Calu3 (cell line): ENCODE measurements around the gene NLGN1. TPM values are rescaled to one million over a fixed set of nuclear protein-coding genes. Genes with fewer than 3 reads are reported as not detected.

ENCODE experiments used
- BruUV-seq: library from RNA; stranded (reverse); fragments of 400-500 nt; replicated peaks from 2 replicates; lab custom pipeline; 2021; lab: Mats Ljungman, UMichigan
- CTCF ChIA-PET: fragments of 300-600 bp; sonication (Branson Sonifier 250); formaldehyde crosslinking; loops from one replicate; lab custom pipeline; 2022; ENCODE audit warnings: antibody characterized with exemption; lab: Charles Lee
- DNase-seq: peaks from one replicate; pipeline ENCODE4 v3.0.0; 2022
- H3K27ac Mint-ChIP-seq: one replicate; pipeline ENCODE4 v1.8.0; 2022; ENCODE audit warnings: mixed read lengths; ENCODE audit not compliant: unreplicated experiment
- H3K27me3 Mint-ChIP-seq: one replicate; pipeline ENCODE4 v1.8.0; 2022; ENCODE audit warnings: mixed read lengths; ENCODE audit not compliant: unreplicated experiment
- H3K36me3 Mint-ChIP-seq: one replicate; pipeline ENCODE4 v1.8.0; 2022; ENCODE audit warnings: mild to moderate bottlenecking, moderate library complexity, mixed read lengths; ENCODE audit not compliant: insufficient read depth, unreplicated experiment
- H3K4me1 Mint-ChIP-seq: one replicate; pipeline ENCODE4 v1.8.0; 2022; ENCODE audit warnings: mild to moderate bottlenecking, low read depth, mixed read lengths; ENCODE audit not compliant: unreplicated experiment
- H3K4me3 Mint-ChIP-seq: one replicate; pipeline ENCODE4 v1.8.0; 2022; ENCODE audit warnings: mild to moderate bottlenecking, low read depth, moderate library complexity, mixed read lengths; ENCODE audit not compliant: unreplicated experiment
- H3K9me3 Mint-ChIP-seq: one replicate; pipeline ENCODE4 v1.8.0; 2022; ENCODE audit warnings: low read depth, mixed read lengths; ENCODE audit not compliant: unreplicated experiment
- CTCF ChIP-seq: fragments of 200-600 bp; IDR thresholded peaks from one replicate; pipeline ENCODE4 v1.8.0; 2022; ENCODE audit warnings: antibody characterized with exemption; ENCODE audit not compliant: unreplicated experiment
- intact Hi-C: fragments of 100-400 bp; cut with micrococcal nuclease; formaldehyde crosslinking; loops from one replicate; pipeline ENCODE4 v1.10.0; 2022; ENCODE audit not compliant: unreplicated experiment
- total RNA-seq: library from RNA; stranded (reverse); gene quantifications from 2 replicates; pipeline ENCODE4 v1.2.3, GENCODE V29; 2022

Gene NLGN1
- total RNA-seq, 1 experiment from 2014 or later, result 2.6 TPM

DNA sequence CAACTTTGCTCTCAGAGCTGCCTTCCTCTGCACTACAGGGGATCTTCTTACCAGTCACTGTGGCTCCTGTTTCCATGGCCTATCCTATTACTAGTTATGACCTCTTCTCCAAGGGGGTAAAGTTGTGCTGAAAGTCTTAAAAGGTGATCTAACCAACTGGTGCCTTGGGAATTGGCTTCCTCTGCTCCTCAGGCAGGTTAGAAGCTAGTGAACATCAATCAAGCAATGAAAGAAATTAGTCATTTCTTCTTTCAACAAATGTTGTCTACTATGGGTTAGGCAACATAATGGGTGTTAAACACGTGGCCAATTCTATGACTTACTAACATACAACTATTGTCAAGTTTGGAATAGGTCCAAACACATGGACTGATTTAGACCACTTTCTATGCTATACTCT, 890.2 kb downstream of the NLGN1 start:
- Mint-ChIP-seq H3K27ac (no peak overlapping the region), H3K4me3 (no peak overlapping the region), H3K27me3 (no peaks in the 10 kb centered on the region), H3K9me3 (no peaks in the 10 kb centered on the region), H3K4me1 (no peaks in the 10 kb centered on the region), H3K36me3 (no peaks in the 10 kb centered on the region)
- intact Hi-C loops, result no loop called here
- CTCF ChIA-PET, result no interaction called here
- DNase-seq, result no peak
- no peak for TF ChIP-seq CTCF
- BruUV-seq, result no TSS peak

GRCh38 chr3:174294616-174295015, 897.1 kb downstream of the NLGN1 start:
- TF ChIP-seq CTCF, result no peak

GRCh38 chr3:174295306-174296092, 898.0 kb downstream of the NLGN1 start:
- Mint-ChIP-seq H3K27me3 (no peaks in the 10 kb centered on the region), H3K9me3 (no peaks in the 10 kb centered on the region), H3K36me3 (no peaks in the 10 kb centered on the region), H3K4me3 (no peak overlapping the region), H3K4me1 (no peaks in the 10 kb centered on the region), H3K27ac (no peak overlapping the region)
- TF ChIP-seq CTCF, result no peak
- no TSS peak for BruUV-seq
- DNase-seq, result no peak
- intact Hi-C loops, result no loop called here
- CTCF ChIA-PET, result no interaction called here

More at GRCh38 chr3:174294616-174295015, 897.1 kb downstream of the NLGN1 start:
- intact Hi-C loops, result no loop called here
- no peaks in the 10 kb centered on the region for H3K36me3 Mint-ChIP-seq
- H3K4me1 Mint-ChIP-seq, result no peaks in the 10 kb centered on the region
- CTCF ChIA-PET, result no interaction called here
- H3K4me3 Mint-ChIP-seq, result no peak overlapping the region
- H3K9me3 Mint-ChIP-seq, result no peaks in the 10 kb centered on the region
- no peaks in the 10 kb centered on the region for H3K27me3 Mint-ChIP-seq
- BruUV-seq, result no TSS peak
- H3K27ac Mint-ChIP-seq, result no peak overlapping the region
- DNase-seq, result no peak

DNA sequence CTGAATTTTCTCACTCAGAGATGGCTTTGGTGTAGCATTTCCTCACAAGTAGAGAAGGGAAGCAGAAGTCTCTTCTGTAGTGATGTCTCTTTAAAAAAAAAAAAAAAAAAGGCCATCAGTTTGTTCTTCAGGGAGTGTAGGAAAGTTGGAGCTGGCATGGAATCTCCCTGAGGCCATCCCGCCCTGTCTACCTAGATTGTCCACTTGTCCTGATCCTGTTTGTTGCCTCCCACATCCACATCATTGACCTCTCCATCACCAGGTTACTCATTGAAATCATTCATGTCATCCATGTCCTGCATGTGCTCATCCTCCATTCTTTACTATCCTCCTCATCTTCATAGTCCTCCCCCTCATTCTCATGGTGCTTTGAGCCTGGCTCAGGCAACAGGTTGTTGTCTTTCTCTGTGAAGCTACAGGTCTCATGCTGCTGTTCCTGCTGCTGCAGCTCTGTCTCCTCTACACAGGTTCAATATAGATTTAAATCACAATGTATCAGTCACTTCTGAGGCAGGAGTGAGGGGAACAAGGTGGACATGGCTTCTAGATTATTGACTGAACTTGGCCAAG, 905.3 kb downstream of the NLGN1 start:
- intact Hi-C loops, result no loop called here
- no peak for TF ChIP-seq CTCF
- Mint-ChIP-seq H3K36me3 (no peaks in the 10 kb centered on the region), H3K4me1 (no peaks in the 10 kb centered on the region), H3K4me3 (no peak overlapping the region), H3K27ac (no peak overlapping the region), H3K27me3 (no peaks in the 10 kb centered on the region), H3K9me3 (no peaks in the 10 kb centered on the region)
- CTCF ChIA-PET, result no interaction called here
- BruUV-seq, result no TSS peak
- DNase-seq, result no peak
